HepG2 (cell line): ENCODE results near the gene NEMF. TPM values are rescaled to one million over a fixed set of nuclear protein-coding genes. Genes with fewer than 3 reads are reported as not detected.
A peak's percentile ranks its signal among the peaks of the same experiment; 100 is the strongest.

Experiments
- ATAC-seq: fragments of 200-7000 bp; cut with Tn5 transposase; 3 replicates; pipeline ENCODE4 v1.9.1; 2020; ENCODE audit warnings: mild to moderate bottlenecking, moderate library complexity
- BruUV-seq: library from RNA; stranded (reverse); fragments of 400-500 nt; replicated peaks from 2 replicates; lab custom pipeline; 2021; lab: Mats Ljungman, UMichigan
- CTCF ChIA-PET: fragments of 300-600 bp; formaldehyde crosslinking; extraction: SDS; loops from one replicate; lab custom pipeline; 2021; ENCODE audit warnings: low total read pairs, inconsistent platforms, low intra/inter-chr PET ratio; lab: Yijun Ruan, JAX
- POLR2A ChIA-PET: fragments of 350-600 bp; sonication (Branson Sonifier 250); formaldehyde crosslinking; loops from one replicate; lab custom pipeline; 2020; ENCODE audit warnings: antibody characterized with exemption, inconsistent platforms; lab: Yijun Ruan, JAX
- DNase-seq: peaks from one replicate; pipeline ENCODE4 v3.0.0-alpha.2; 2015; ENCODE audit warnings: low spot score
- FAIRE-seq: peaks from 3 replicates; lab custom pipeline; 2011; peaks lifted over from hg19 to GRCh38; lab: Jason Lieb, UNC
- H2AFZ ChIP-seq: one replicate; pipeline ENCODE4 v1.6.1; 2011; ENCODE audit warnings: low read length, inconsistent platforms
- H3K27ac ChIP-seq: fragments of 300-600 bp; 3 replicates; pipeline ENCODE4 v1.8.0; 2011; ENCODE audit warnings: mixed run types, mild to moderate bottlenecking, mixed read lengths, low read length, inconsistent platforms; ENCODE audit not compliant: insufficient read depth; ENCODE audit errors: extremely low read length
- H3K27me3 ChIP-seq, 2 experiments: fragments of 200-600 bp in 1 of 2; 2 replicates in 1 of 2; 3 replicates in 1 of 2; pipeline versions ENCODE4 v1.6.0 to v1.8.0; 2011; ENCODE audit warnings: low read length in 2 of 2, mild to moderate bottlenecking in 2 of 2, moderate library complexity in 2 of 2, inconsistent platforms in 1 of 2; ENCODE audit not compliant: insufficient read depth in 2 of 2, control insufficient read depth in 1 of 2
- H3K36me3 ChIP-seq, 2 experiments: fragments of 200-600 bp in 1 of 2; replicated peaks in 1 of 2; 2 replicates in 1 of 2; 3 replicates in 1 of 2; pipeline versions ENCODE4 v1.5.1 to v1.8.0; 2011; ENCODE audit warnings: low read length in 2 of 2, inconsistent platforms in 1 of 2; ENCODE audit not compliant: insufficient read depth in 2 of 2, control insufficient read depth in 1 of 2
- H3K4me1 ChIP-seq: 2 replicates; pipeline ENCODE4 v1.5.1; 2012; ENCODE audit warnings: low read length, inconsistent platforms; ENCODE audit not compliant: insufficient read depth
- H3K4me2 ChIP-seq: 2 replicates; pipeline ENCODE4 v1.6.0; 2011; ENCODE audit warnings: low read depth, low read length, inconsistent platforms
- H3K4me3 ChIP-seq, 3 experiments: fragments of 200-600 bp in 1 of 3; sonication (generic), shearing (Covaris generic) in 1 of 3; replicated peaks in 1 of 3; 2 replicates each; pipeline ENCODE4 v1.5.1; 2011 to 2016; ENCODE audit warnings: low read length in 3 of 3, inconsistent platforms in 2 of 3, low read depth in 2 of 3, mild to moderate bottlenecking in 2 of 3, control low read depth in 1 of 3, mixed read lengths in 1 of 3; ENCODE audit not compliant: insufficient read depth in 1 of 3
- H3K79me2 ChIP-seq: one replicate; pipeline ENCODE4 v1.6.1; 2011; ENCODE audit warnings: low read length, inconsistent platforms; ENCODE audit not compliant: insufficient read depth
- H3K9ac ChIP-seq: 2 replicates; pipeline ENCODE4 v1.6.0; 2011; ENCODE audit warnings: mild to moderate bottlenecking, low read depth, low read length, inconsistent platforms; ENCODE audit not compliant: insufficient read depth
- H3K9me3 ChIP-seq: 2 replicates; pipeline ENCODE4 v1.5.1; 2012; ENCODE audit warnings: mild to moderate bottlenecking, low read length
- H4K20me1 ChIP-seq: 2 replicates; pipeline ENCODE4 v1.6.0; 2011; ENCODE audit warnings: inconsistent platforms, mild to moderate bottlenecking, low read length, moderate library complexity; ENCODE audit not compliant: insufficient read depth
- ADNP ChIP-seq: sonication (generic); formaldehyde crosslinking; IDR thresholded peaks from 2 replicates; pipeline ENCODE4 v1.4.0; 2020; ENCODE audit warnings: missing genetic modification reagents
- CCDC6 ChIP-seq: sonication (generic); formaldehyde crosslinking; IDR thresholded peaks from 2 replicates; pipeline ENCODE4 v1.8.1; 2022; ENCODE audit warnings: mild to moderate bottlenecking, missing genetic modification reagents, moderate library complexity
- GFI1 ChIP-seq: sonication (generic); formaldehyde crosslinking; IDR thresholded peaks from 2 replicates; pipeline ENCODE4 v1.5.0; 2020; ENCODE audit warnings: missing genetic modification reagents, mild to moderate bottlenecking, borderline replicate concordance
- KDM2A ChIP-seq: sonication (generic); formaldehyde crosslinking; IDR thresholded peaks from 2 replicates; pipeline ENCODE4 v1.4.0; 2020; ENCODE audit warnings: low read depth, missing genetic modification reagents, borderline replicate concordance
- MEIS1 ChIP-seq: sonication (generic); formaldehyde crosslinking; IDR thresholded peaks from 2 replicates; pipeline ENCODE4 v1.9.0; 2021; ENCODE audit warnings: mild to moderate bottlenecking, missing genetic modification reagents, moderate library complexity, borderline replicate concordance
- ZFP90 ChIP-seq: sonication (generic); formaldehyde crosslinking; IDR thresholded peaks from 2 replicates; pipeline ENCODE4 v1.8.0; 2022; ENCODE audit warnings: missing genetic modification reagents, mild to moderate bottlenecking, inconsistent platforms, borderline replicate concordance
- ZFY ChIP-seq: sonication (generic); formaldehyde crosslinking; IDR thresholded peaks from 2 replicates; pipeline ENCODE4 v1.4.0; 2020; ENCODE audit warnings: missing genetic modification reagents
- ZNF263 ChIP-seq: sonication (generic); formaldehyde crosslinking; IDR thresholded peaks from 2 replicates; pipeline ENCODE4 v1.4.0; 2020; ENCODE audit warnings: missing genetic modification reagents
- ZNF564 ChIP-seq: sonication (generic); formaldehyde crosslinking; IDR thresholded peaks from 2 replicates; pipeline ENCODE4 v1.8.1; 2023; ENCODE audit warnings: mild to moderate bottlenecking, missing genetic modification reagents
- ZNF788 ChIP-seq: sonication (generic); formaldehyde crosslinking; IDR thresholded peaks from 2 replicates; pipeline ENCODE4 v1.5.0; 2020; ENCODE audit warnings: mild to moderate bottlenecking, missing genetic modification reagents, borderline replicate concordance
- ZSCAN22 ChIP-seq: sonication (generic); formaldehyde crosslinking; IDR thresholded peaks from 2 replicates; pipeline ENCODE4 v1.4.0; 2020; ENCODE audit warnings: mild to moderate bottlenecking, missing genetic modification reagents
- WGBS: methylation state at CpG from one replicate; pipeline ENCODE4 v1.1.6; 2017; ENCODE audit warnings: low lambda C conversion rate; 5-methylcytosine and 5-hydroxymethylcytosine counted together
- in situ Hi-C: cut with HindIII; loops from 2 replicates; pipeline ENCODE4 v1.10.0; 2017; ENCODE audit warnings: low pct_unique_long_range_greater_than_20kb; ENCODE audit not compliant: extremely low pct_ligation_motif_present
- intact Hi-C: fragments of 100-400 bp; cut with micrococcal nuclease; formaldehyde crosslinking; loops from one replicate; pipeline ENCODE4 v1.10.0; 2022; ENCODE audit not compliant: unreplicated experiment
- polyA plus RNA-seq, 8 experiments: library from polyadenylated mRNA; depleted of rRNA in 3 of 8; stranded (reverse) in 7 of 8; unstranded in 1 of 8; fragments of >200 nt; fragmentation: Illumina TruSeq in 4 of 8; extraction: Trizol in 4 of 8; gene quantifications; 2 replicates each; pipeline versions ENCODE4 v1.2.1 to v1.2.3, GENCODE V29; 2011 to 2016; ENCODE audit warnings: low read depth in 4 of 8, missing spikeins in 1 of 8, mixed read lengths in 1 of 8; ENCODE audit not compliant: insufficient read depth in 1 of 8
- total RNA-seq, 5 experiments: library from RNA; depleted of rRNA; stranded (reverse); fragments of >200 nt; fragmentation: Illumina TruSeq; extraction: Trizol; gene quantifications; 2 replicates each; pipeline ENCODE4 v1.2.3, GENCODE V29; 2016; ENCODE audit warnings: low read depth in 1 of 5
- TF ChIP-seq, protein P1 (sequence below): IDR thresholded peaks from 2 replicates; pipeline ENCODE4 v1.6.1; 2012; ENCODE audit warnings: low read length, improper control_type of control experiment
- TF ChIP-seq, protein P2 (sequence below): sonication (generic); formaldehyde crosslinking; IDR thresholded peaks from 2 replicates; pipeline ENCODE4 v1.8.0; 2022; ENCODE audit warnings: mild to moderate bottlenecking, missing genetic modification reagents; ENCODE audit not compliant: insufficient replicate concordance

Gene NEMF
- total and polyA plus RNA-seq, 2 of the 13 experiments (the other 11 are each of a cell fraction or from before 2014, with no cell fraction given): 21.3 to 57.9 TPM

DNA sequence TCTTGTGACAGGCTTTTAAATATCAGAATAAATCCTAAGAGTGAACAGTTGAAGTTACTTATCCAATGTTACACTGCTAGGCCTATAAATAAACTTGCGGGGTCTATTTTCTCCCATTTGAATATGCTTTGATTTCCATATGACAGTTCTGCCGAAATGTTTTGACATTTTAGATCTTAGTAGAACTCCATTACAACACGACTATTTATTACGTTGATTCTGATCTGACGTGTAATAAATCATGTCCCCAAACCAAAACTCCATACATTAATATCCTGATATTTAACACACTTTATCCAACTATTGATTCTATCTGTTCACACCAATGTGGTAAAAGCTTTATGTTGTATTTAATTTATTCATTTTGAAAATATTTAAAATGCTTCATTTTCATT is 16.1 kb upstream of the NEMF start (continued):
- TF ChIP-seq, protein P1, sequence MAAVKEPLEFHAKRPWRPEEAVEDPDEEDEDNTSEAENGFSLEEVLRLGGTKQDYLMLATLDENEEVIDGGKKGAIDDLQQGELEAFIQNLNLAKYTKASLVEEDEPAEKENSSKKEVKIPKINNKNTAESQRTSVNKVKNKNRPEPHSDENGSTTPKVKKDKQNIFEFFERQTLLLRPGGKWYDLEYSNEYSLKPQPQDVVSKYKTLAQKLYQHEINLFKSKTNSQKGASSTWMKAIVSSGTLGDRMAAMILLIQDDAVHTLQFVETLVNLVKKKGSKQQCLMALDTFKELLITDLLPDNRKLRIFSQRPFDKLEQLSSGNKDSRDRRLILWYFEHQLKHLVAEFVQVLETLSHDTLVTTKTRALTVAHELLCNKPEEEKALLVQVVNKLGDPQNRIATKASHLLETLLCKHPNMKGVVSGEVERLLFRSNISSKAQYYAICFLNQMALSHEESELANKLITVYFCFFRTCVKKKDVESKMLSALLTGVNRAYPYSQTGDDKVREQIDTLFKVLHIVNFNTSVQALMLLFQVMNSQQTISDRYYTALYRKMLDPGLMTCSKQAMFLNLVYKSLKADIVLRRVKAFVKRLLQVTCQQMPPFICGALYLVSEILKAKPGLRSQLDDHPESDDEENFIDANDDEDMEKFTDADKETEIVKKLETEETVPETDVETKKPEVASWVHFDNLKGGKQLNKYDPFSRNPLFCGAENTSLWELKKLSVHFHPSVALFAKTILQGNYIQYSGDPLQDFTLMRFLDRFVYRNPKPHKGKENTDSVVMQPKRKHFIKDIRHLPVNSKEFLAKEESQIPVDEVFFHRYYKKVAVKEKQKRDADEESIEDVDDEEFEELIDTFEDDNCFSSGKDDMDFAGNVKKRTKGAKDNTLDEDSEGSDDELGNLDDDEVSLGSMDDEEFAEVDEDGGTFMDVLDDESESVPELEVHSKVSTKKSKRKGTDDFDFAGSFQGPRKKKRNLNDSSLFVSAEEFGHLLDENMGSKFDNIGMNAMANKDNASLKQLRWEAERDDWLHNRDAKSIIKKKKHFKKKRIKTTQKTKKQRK: no peak

DNA sequence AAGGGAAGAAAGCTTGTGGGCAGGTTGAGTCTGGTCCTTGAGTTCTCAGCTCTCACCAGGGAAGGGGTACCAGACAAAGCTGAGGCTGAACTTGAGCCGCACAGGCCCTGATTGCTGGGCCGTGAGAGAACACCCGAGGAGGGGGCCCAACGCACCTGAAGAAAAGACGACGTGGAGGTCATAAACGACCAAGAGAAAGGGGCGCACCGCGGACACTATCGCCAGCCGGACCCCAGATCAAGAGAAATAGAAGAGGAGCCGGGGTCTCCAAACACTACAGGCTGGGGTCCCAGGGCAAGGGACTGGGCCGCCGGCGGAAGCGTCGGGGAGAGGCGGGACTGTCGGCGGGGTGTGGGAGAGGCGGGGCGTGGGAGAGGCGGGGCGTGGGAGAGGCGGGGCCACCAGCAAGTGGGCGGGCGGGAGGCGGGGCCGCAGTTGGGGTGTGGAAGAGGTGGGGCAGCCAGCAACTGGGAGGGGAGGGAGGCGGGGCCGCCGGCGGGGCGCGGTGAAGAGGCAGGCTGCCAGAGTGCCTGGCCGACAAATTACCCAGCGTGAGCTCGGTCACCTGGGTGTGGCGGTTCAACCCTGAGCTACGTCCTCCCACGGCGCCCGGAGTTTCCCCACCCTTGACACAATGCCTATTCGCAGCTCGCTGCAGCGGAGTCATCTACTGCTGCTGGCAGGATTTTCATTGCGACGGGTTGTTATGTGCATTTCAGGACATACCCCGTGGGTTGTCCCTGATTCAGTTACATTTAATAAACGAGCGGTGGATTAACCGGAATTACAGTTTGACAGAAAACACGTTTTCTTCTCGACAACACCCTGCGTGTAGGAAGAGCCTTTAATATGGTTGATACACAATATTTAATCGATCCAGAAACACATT is 15.5 kb upstream of the NEMF start:
- no TSS peak for BruUV-seq
- ATAC-seq: peak; percentile 96
- H2AFZ ChIP-seq: peak overlapping the region; percentile 80
- peak overlapping the region; percentile 84 for H3K9ac ChIP-seq
- H3K9me3 ChIP-seq: no peaks in the 10 kb centered on the region
- in situ Hi-C loops: loop anchor here (25.0 kb wide), 2 partner anchors 369 to 669 kb away; partner anchors contain the start of genes MAP4K5 and SOS2
- POLR2A ChIA-PET: interaction anchor here (0.6 to 2.0 kb wide), 15 partner anchors 12 to 248 kb away, joined by 3 to 11 read pairs (median 4); partner anchors contain the start of genes NEMF and VCPKMT
- no peaks in the 10 kb centered on the region for H4K20me1 ChIP-seq
- H3K36me3 ChIP-seq: no peaks in the 10 kb centered on the region
- peak overlapping the region; percentile 61 for H3K27ac ChIP-seq
- no peaks in the 10 kb centered on the region; a peak in 1 of 5 replicates for H3K27me3 ChIP-seq
- H3K79me2 ChIP-seq: no peaks in the 10 kb centered on the region
- FAIRE-seq: peak; percentile 36
- intact Hi-C loops: loop anchor here (10.0 kb wide), 1 partner anchor 357 kb away; no protein-coding TSS in a partner anchor
- peak overlapping the region; percentile 79 to 89 (median 84) for H3K4me3 ChIP-seq
- CTCF ChIA-PET: interaction anchor here (1.0 kb wide), 1 partner anchor 237 kb away, joined by 3 read pairs; no protein-coding TSS in a partner anchor
- peaks cover 28% of the 10 kb centered on the region for H3K4me1 ChIP-seq
- peak; percentile 82 for DNase-seq
- H3K4me2 ChIP-seq: peak overlapping the region; percentile 98
- 2% methylated on average over 10 of the region's 57 CpGs for WGBS
- TF ChIP-seq ZNF788 (CRISPR knock-in tag) (peak; percentile 30; the same call in 1 of the 2 replicates), ADNP (no peak), MEIS1 (CRISPR knock-in tag) (peak; percentile 34; the same call in 1 of the 2 replicates), ZFP90 (CRISPR knock-in tag) (0 out of 2 replicates have a peak, but pooled peaks have one; percentile 69), ZFY (CRISPR knock-in tag) (peak; percentile 86), ZNF564 (CRISPR knock-in tag) (peak; percentile 75; the same call in 1 of the 2 replicates), ZSCAN22 (CRISPR knock-in tag) (no peak), CCDC6 (0 out of 2 replicates have a peak, but pooled peaks have one; percentile 42), GFI1 (CRISPR knock-in tag) (peak; percentile 56; the same call in 1 of the 2 replicates), ZNF263 (0 out of 2 replicates have a peak, but pooled peaks have one; percentile 36), KDM2A (CRISPR knock-in tag) (peak; percentile 60; the same call in 1 of the 2 replicates)
- TF ChIP-seq, protein P2, sequence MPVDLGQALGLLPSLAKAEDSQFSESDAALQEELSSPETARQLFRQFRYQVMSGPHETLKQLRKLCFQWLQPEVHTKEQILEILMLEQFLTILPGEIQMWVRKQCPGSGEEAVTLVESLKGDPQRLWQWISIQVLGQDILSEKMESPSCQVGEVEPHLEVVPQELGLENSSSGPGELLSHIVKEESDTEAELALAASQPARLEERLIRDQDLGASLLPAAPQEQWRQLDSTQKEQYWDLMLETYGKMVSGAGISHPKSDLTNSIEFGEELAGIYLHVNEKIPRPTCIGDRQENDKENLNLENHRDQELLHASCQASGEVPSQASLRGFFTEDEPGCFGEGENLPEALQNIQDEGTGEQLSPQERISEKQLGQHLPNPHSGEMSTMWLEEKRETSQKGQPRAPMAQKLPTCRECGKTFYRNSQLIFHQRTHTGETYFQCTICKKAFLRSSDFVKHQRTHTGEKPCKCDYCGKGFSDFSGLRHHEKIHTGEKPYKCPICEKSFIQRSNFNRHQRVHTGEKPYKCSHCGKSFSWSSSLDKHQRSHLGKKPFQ (CRISPR knock-in tag): peak; percentile 52
